GM18517 (cell line): ENCODE results near the gene CDKN2D.

Experiments used
- ATAC-seq: cut with Tn5 transposase; IDR thresholded peaks from one replicate; pipeline ENCODE4 v1.9.1; 2021; ENCODE audit warnings: mild to moderate bottlenecking, moderate library complexity; ENCODE audit not compliant: unreplicated experiment

Gene CDKN2D

GRCh38 chr19:10521461-10522171 lies 47.2 kb downstream of the CDKN2D start:
- no peak for ATAC-seq

GRCh38 chr19:10520652-10521318 lies 48.0 kb downstream of the CDKN2D start:
- no peak for ATAC-seq

- ATAC-seq, result no peak
These were observed 49.4 kb downstream of the CDKN2D start for GRCh38 chr19:10519421-10519820.

- ATAC-seq, result no peak
These were observed 50.1 kb downstream of the CDKN2D start for GRCh38 chr19:10518444-10519361.

- no peak for ATAC-seq
These were observed 50.9 kb downstream of the CDKN2D start for GRCh38 chr19:10517760-10518443.

GRCh38 chr19:10517361-10517759 lies 51.4 kb downstream of the CDKN2D start, which contains the start of gene S1PR5:
TSS of gene S1PR5 (minus strand) at chr19:10517447. CDS start at chr19:10515011, 2,436 bp downstream.
- ATAC-seq, result no peak

- ATAC-seq, result no peak
These were observed 52.0 kb downstream of the CDKN2D start for GRCh38 chr19:10516671-10517286.
